ENCODE measurements around the gene PARL.
A peak's percentile ranks its signal among the peaks of the same experiment; 100 is the strongest.

The PARL gene

GRCh38 chr3:183817639-183818038, 67.0 kb downstream of the PARL start:
- DNase-seq (ENCODE audit: low read depth), result no peak
- H3K4me3 ChIP-seq (ENCODE audit: control insufficient read depth, low read depth, low read length), result no peak overlapping the region
- TF ChIP-seq CTCF (conservative IDR thresholded peaks at IDR 0.05; ENCODE audit: control insufficient read depth, insufficient read depth, low read depth, low read length), result no peak

GRCh38 chr3:183816681-183817510, 67.8 kb downstream of the PARL start:
- no peak for TF ChIP-seq CTCF (conservative IDR thresholded peaks at IDR 0.05; ENCODE audit: control insufficient read depth, insufficient read depth, low read depth, low read length)
- DNase-seq (ENCODE audit: low read depth), result peak; percentile 18
- no peak overlapping the region for H3K4me3 ChIP-seq (ENCODE audit: control insufficient read depth, low read depth, low read length)

DNA sequence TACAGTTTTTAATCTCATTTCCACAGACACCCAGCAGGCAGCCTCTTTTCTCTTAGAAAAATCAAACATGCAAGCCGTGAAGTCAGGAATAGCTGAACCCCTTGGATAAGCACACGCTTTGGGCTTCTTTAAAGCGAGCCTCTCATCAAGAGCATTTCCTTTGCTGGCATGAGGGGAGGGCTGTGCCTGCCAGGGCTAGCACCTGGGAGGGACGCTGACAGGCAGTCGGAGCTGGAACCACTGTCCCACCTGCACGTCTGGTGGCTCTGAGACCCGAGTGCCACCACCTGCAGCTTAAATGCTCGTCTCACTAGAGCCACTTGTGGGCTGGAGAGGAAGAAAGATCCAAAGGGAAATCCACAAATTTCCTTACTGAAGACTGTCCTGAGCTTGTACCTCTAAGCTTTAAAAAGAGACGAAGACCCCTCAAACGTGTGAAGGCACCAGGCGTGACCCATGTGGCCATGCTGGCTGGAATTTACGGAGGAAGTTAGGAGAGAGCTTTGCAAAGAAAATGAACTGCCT, 68.7 kb downstream of the PARL start:
- no peak for DNase-seq (ENCODE audit: low read depth)
- TF ChIP-seq CTCF (conservative IDR thresholded peaks at IDR 0.05; ENCODE audit: control insufficient read depth, insufficient read depth, low read depth, low read length), result no peak
- H3K4me3 ChIP-seq (ENCODE audit: control insufficient read depth, low read depth, low read length), result no peak overlapping the region

DNA sequence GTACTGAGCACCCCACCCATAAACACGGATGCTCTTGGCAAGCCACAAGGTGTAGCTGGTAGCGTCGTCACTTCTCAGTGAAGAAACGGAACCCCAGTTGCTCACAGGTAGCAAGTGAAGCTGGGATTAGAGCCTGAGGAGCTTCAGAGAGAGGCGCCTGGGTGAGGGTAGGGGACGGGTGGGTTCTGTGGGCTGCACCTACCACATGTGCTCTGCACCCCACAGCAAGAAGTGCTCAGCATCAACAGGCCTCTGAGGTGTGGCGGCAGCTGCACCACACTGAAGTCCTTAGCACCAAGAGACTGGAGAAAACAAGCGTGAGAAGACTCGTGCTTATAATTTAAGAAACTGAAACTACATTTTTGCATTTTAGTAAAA, 69.1 kb downstream of the PARL start:
- TF ChIP-seq CTCF (conservative IDR thresholded peaks at IDR 0.05; ENCODE audit: control insufficient read depth, insufficient read depth, low read depth, low read length), result no peak
- DNase-seq (ENCODE audit: low read depth), result no peak
- no peak overlapping the region for H3K4me3 ChIP-seq (ENCODE audit: control insufficient read depth, low read depth, low read length)

DNA sequence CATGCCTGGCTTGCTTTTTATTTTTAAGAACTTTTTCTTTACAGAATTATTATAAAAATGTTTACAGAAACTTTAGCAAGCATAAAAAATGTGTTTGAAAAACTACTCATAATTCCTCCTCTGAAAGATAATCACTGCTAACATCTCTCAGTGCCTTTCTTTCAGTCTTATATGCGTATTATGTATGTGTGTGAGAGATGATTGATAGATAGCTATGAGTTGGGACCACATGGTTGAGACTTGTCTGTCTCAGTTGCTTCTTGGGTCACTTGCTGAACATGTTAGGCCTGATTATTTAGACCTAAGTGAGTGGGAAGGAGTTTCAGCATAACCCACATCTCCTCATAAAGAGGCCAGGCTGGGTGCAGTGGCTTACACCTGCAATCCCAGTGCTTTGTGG, 70.4 kb downstream of the PARL start:
- no peak for TF ChIP-seq CTCF (conservative IDR thresholded peaks at IDR 0.05; ENCODE audit: control insufficient read depth, insufficient read depth, low read depth, low read length)
- DNase-seq (ENCODE audit: low read depth), result no peak
- no peak overlapping the region for H3K4me3 ChIP-seq (ENCODE audit: control insufficient read depth, low read depth, low read length)

GRCh38 chr3:183812761-183813445, 71.8 kb downstream of the PARL start:
- H3K4me3 ChIP-seq (ENCODE audit: control insufficient read depth, low read depth, low read length), result no peak overlapping the region
- no peak for DNase-seq (ENCODE audit: low read depth)
- TF ChIP-seq CTCF (conservative IDR thresholded peaks at IDR 0.05; ENCODE audit: control insufficient read depth, insufficient read depth, low read depth, low read length), result no peak
